ENCODE data around the gene LRIT3.

- TF ChIP-seq CTCF (IDR thresholded peaks at IDR 0.05; ENCODE audit: poor library complexity): no peak
- no peak for TF ChIP-seq EZH2 (IDR thresholded peaks at IDR 0.05; ENCODE audit: borderline replicate concordance)
- no peak for TF ChIP-seq EZH2phosphoT487 (IDR thresholded peaks at IDR 0.05; ENCODE audit: low read depth, severe bottlenecking, unreplicated experiment)
These were observed 46.0 kb upstream of the LRIT3 start, which contains the start of gene CFI for GRCh38 chr4:109801895-109802319.

All from hepatocyte (in vitro differentiated cells).